ENCODE results near the gene ACOXL.

DNA sequence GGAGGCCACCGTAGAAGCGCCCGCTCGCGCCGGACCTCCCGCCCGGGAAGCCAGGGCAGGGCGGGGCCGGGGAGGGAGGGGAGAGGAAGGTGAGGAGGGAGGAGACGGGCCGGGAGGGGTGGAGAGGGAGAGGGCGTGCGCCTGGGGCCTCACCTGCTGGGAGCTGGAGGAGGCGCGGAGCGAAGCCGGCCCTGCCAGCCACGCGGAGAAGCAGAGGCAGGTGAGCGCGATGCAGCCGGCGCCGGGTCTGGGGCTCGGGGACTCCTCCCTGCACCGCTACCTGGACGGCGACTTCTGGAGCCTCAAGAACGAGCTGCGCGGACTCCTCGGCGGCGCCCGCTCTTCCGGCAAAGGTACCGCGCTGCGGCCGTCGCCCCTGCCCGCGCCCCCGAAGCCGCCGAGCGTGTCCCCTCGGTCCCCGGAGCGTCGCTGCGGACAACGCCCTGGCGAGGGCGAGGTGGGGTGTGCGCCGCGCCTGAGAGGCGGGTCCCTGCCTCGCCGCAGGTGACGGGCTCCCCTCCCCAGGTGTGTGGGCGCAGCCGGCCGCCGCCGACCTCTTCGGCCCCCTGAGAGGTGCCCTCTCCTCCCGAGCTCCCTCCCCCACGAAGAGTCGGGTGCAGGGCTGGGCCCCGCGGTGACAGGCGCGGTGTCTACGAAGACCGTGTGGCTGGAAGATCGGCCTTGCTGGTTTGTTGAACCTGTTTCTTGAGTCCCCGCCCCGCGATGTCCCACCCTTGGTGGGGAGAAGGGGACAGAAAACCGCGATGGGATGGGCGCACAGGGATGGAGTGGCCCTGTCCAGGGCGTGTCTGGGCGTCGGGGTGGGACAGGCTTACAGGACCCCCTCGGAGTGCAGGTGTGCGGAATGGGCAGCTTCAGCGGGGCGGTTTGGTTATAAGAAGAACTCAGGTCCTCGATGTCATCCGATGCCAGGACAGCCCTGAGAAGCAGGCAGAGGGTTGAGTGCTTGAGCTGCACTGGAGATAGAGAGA, at the start of gene ACOXL:
- TF ChIP-seq, protein P1, sequence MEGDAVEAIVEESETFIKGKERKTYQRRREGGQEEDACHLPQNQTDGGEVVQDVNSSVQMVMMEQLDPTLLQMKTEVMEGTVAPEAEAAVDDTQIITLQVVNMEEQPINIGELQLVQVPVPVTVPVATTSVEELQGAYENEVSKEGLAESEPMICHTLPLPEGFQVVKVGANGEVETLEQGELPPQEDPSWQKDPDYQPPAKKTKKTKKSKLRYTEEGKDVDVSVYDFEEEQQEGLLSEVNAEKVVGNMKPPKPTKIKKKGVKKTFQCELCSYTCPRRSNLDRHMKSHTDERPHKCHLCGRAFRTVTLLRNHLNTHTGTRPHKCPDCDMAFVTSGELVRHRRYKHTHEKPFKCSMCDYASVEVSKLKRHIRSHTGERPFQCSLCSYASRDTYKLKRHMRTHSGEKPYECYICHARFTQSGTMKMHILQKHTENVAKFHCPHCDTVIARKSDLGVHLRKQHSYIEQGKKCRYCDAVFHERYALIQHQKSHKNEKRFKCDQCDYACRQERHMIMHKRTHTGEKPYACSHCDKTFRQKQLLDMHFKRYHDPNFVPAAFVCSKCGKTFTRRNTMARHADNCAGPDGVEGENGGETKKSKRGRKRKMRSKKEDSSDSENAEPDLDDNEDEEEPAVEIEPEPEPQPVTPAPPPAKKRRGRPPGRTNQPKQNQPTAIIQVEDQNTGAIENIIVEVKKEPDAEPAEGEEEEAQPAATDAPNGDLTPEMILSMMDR (conservative IDR thresholded peaks at IDR 0.05 in 1 of 2, IDR thresholded peaks at IDR 0.05 in 1 of 2; ENCODE audit: extremely low read depth in 1 of 2, insufficient read depth in 1 of 2, low read depth in 1 of 2, low read length in 2 of 2), result no peak
- TF ChIP-seq EZH2 (IDR thresholded peaks at IDR 0.05; ENCODE audit: borderline replicate concordance, low read length), result no peak

Measured in mammary epithelial cell (primary cell).